Endothelial cell of umbilical vein (primary cell): ENCODE data around the gene TARP.

Experiments
- BruUV-seq: library from RNA; stranded (reverse); fragments of 400-500 nt; replicated peaks from 2 replicates; lab custom pipeline; 2021; lab: Mats Ljungman, UMichigan
- CTCF ChIA-PET: fragments of 300-600, 350-600 bp; sonication (Branson Sonifier 250); formaldehyde crosslinking; loops from one replicate; lab custom pipeline; 2021; ENCODE audit warnings: antibody characterized with exemption, inconsistent platforms; lab: Charles Lee
- POLR2A ChIA-PET: fragments of 300-600, 350-600 bp; sonication (Branson Sonifier 250); formaldehyde crosslinking; loops from one replicate; lab custom pipeline; 2021; ENCODE audit warnings: antibody characterized with exemption, inconsistent platforms; lab: Charles Lee
- DNase-seq: peaks from one replicate; pipeline ENCODE4 v3.0.0-alpha.2; 2011; ENCODE audit warnings: low read depth, low spot score
- FAIRE-seq: peaks from 2 replicates; lab custom pipeline; 2011; peaks lifted over from hg19 to GRCh38; lab: Jason Lieb, UNC
- H2AFZ ChIP-seq: 2 replicates; pipeline ENCODE4 v1.6.0; 2012; ENCODE audit warnings: low read depth, low read length, control low read depth, inconsistent platforms
- H3K27ac ChIP-seq: 2 replicates; pipeline ENCODE4 v1.5.1; 2011; ENCODE audit warnings: low read depth, mild to moderate bottlenecking, control low read depth, low read length, moderate library complexity; ENCODE audit not compliant: insufficient read depth
- H3K27me3 ChIP-seq, 2 experiments: 2 replicates each; pipeline versions ENCODE4 v1.6.0 to v1.6.1; 2011; ENCODE audit warnings: low read length in 2 of 2, mixed read lengths in 1 of 2; ENCODE audit not compliant: control insufficient read depth in 2 of 2, insufficient read depth in 2 of 2
- H3K36me3 ChIP-seq, 2 experiments: 2 replicates in 1 of 2; 3 replicates in 1 of 2; pipeline ENCODE4 v1.5.1; 2011; ENCODE audit warnings: low read length in 2 of 2, mild to moderate bottlenecking in 1 of 2, moderate library complexity in 1 of 2; ENCODE audit not compliant: control insufficient read depth in 2 of 2, insufficient read depth in 2 of 2; ENCODE audit errors: extremely low read depth in 1 of 2
- H3K4me1 ChIP-seq: 3 replicates; pipeline ENCODE4 v1.5.1; 2011; ENCODE audit warnings: mild to moderate bottlenecking, low read length; ENCODE audit not compliant: control insufficient read depth, insufficient read depth; ENCODE audit errors: extremely low read depth
- H3K4me2 ChIP-seq: 2 replicates; pipeline ENCODE4 v1.6.1; 2011; ENCODE audit warnings: low read length, control low read depth, mixed read lengths; ENCODE audit not compliant: insufficient read depth
- H3K4me3 ChIP-seq, 3 experiments: fragments of 200-600 bp in 1 of 3; sonication (generic), shearing (Covaris generic) in 1 of 3; replicated peaks in 1 of 3; 2 replicates each; pipeline ENCODE4 v1.5.1; 2011 to 2016; ENCODE audit warnings: control low read depth in 3 of 3, low read length in 3 of 3, mild to moderate bottlenecking in 2 of 3, inconsistent platforms in 1 of 3, low read depth in 1 of 3, moderate library complexity in 1 of 3; ENCODE audit not compliant: insufficient read depth in 1 of 3
- H3K79me2 ChIP-seq: 2 replicates; pipeline ENCODE4 v1.6.0; 2012; ENCODE audit warnings: low read length, inconsistent platforms; ENCODE audit not compliant: control insufficient read depth, insufficient read depth
- H3K9ac ChIP-seq: replicated peaks from 2 replicates; pipeline ENCODE3; 2011; ENCODE audit warnings: low read length, control low read depth; ENCODE audit not compliant: insufficient read depth; ENCODE audit errors: extremely low read depth
- H3K9me1 ChIP-seq: replicated peaks from 3 replicates; pipeline ENCODE4 v1.6.0; 2011; ENCODE audit warnings: mild to moderate bottlenecking, low read length; ENCODE audit not compliant: control insufficient read depth, insufficient read depth; ENCODE audit errors: extremely low read depth
- H3K9me3 ChIP-seq: replicated peaks from 2 replicates; pipeline ENCODE4 v1.5.1; 2012; ENCODE audit warnings: low read length, inconsistent platforms; ENCODE audit not compliant: control insufficient read depth, insufficient read depth
- H4K20me1 ChIP-seq: replicated peaks from 2 replicates; pipeline ENCODE3; 2011; ENCODE audit warnings: mild to moderate bottlenecking, low read length; ENCODE audit not compliant: control insufficient read depth, insufficient read depth; ENCODE audit errors: extremely low read depth
- EZH2 ChIP-seq: IDR thresholded peaks from 2 replicates; pipeline ENCODE4 v1.6.1; 2012; ENCODE audit warnings: borderline replicate concordance, low read depth, mild to moderate bottlenecking, moderate library complexity, low read length, inconsistent platforms; ENCODE audit not compliant: severe bottlenecking
- FOS ChIP-seq: IDR thresholded peaks from 2 replicates; pipeline ENCODE4 v1.6.1; 2011; ENCODE audit warnings: mild to moderate bottlenecking, low read length, moderate library complexity, borderline replicate concordance; ENCODE audit not compliant: insufficient read depth
- GATA2 ChIP-seq: IDR thresholded peaks from 2 replicates; pipeline ENCODE4 v1.7.0; 2011; ENCODE audit warnings: low read depth, mild to moderate bottlenecking, moderate library complexity, mixed read lengths, low read length; ENCODE audit not compliant: insufficient read length, insufficient read depth
- JUN ChIP-seq: IDR thresholded peaks from 2 replicates; pipeline ENCODE4 v1.6.1; 2011; ENCODE audit warnings: borderline replicate concordance, low read depth; ENCODE audit not compliant: insufficient read length, insufficient read depth
- MAX ChIP-seq: IDR thresholded peaks from 2 replicates; pipeline ENCODE4 v1.6.1; 2011; ENCODE audit not compliant: insufficient read depth, insufficient read length
- MYC ChIP-seq: IDR thresholded peaks from one replicate; pipeline ENCODE4 v1.6.1; 2011; ENCODE audit warnings: mild to moderate bottlenecking, low read depth, low read length
- POLR2A ChIP-seq: IDR thresholded peaks from 2 replicates; pipeline ENCODE4 v1.6.1; 2012; ENCODE audit warnings: low read depth, mild to moderate bottlenecking, control low read depth, low read length
- POLR2AphosphoS5 ChIP-seq: IDR thresholded peaks from 2 replicates; pipeline ENCODE4 v1.6.1; 2012; ENCODE audit warnings: low read depth, mild to moderate bottlenecking, control low read depth, low read length, moderate library complexity; ENCODE audit not compliant: insufficient read depth
- dilution Hi-C: fragments of 300-500 bp; cut with MboI; formaldehyde crosslinking; loops from one replicate; pipeline ENCODE4 v1.15.0; 2019; ENCODE audit warnings: low sequenced_read_pairs; ENCODE audit not compliant: extremely low pct_ligation_motif_present
- intact Hi-C: fragments of 100-400 bp; cut with micrococcal nuclease; formaldehyde crosslinking; loops from one replicate; pipeline ENCODE4 v1.10.0; 2022
- TF ChIP-seq, protein P1 (sequence below), 2 donors: IDR thresholded peaks; 1 replicate in 1 of 2; 2 replicates in 1 of 2; pipeline ENCODE4 v1.5.1; 2011; ENCODE audit warnings: low read length in 2 of 2, mild to moderate bottlenecking in 2 of 2, moderate library complexity in 2 of 2, control low read depth in 1 of 2, inconsistent platforms in 1 of 2, low read depth in 1 of 2; ENCODE audit not compliant: insufficient read depth in 1 of 2; ENCODE audit errors: extremely low read depth in 1 of 2

The TARP gene

DNA sequence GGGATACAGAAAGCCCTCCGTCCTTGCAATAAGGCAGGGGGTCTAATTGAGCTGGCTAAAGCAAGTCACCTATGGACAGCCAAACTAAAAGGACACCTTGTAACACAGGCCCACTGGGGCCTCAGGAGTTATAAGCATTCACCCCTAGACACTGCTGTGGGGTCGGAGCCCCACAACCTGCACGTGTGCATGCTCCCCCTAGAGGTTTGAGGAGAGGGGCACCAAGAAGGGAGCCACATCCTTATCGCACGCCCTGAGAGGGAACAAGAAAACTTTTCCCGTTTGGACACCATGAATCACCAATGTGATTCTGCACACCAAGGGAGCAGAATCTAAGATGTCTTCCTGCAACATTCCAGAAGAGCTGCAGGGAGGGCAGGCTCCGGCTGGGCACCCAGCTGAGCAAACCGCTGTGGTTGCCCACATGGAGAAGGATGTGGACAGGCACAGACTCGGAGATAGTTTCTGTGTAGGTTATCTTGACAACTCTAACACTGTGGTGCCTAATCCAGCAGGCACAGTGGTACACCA is 17.7 kb upstream of the TARP start:
- DNase-seq (no peak), FAIRE-seq (no peak)
- Histone ChIP-seq H3K79me2 (no peaks in the 10 kb centered on the region), H3K4me1 (no peaks in the 10 kb centered on the region), H3K36me3 (no peaks in the 10 kb centered on the region), H3K4me2 (no peak overlapping the region), H2AFZ (no peak overlapping the region), H3K27ac (no peak overlapping the region), H3K4me3 (no peak overlapping the region), H3K27me3 (peaks cover 2 to 5% of the 10 kb centered on the region in 2 experiments), H3K9me3 (no peaks in the 10 kb centered on the region), H4K20me1 (no peaks in the 10 kb centered on the region), H3K9ac (no peak overlapping the region), H3K9me1 (no peaks in the 10 kb centered on the region)
- intact Hi-C loops: no loop called here
- TF ChIP-seq, protein P1, sequence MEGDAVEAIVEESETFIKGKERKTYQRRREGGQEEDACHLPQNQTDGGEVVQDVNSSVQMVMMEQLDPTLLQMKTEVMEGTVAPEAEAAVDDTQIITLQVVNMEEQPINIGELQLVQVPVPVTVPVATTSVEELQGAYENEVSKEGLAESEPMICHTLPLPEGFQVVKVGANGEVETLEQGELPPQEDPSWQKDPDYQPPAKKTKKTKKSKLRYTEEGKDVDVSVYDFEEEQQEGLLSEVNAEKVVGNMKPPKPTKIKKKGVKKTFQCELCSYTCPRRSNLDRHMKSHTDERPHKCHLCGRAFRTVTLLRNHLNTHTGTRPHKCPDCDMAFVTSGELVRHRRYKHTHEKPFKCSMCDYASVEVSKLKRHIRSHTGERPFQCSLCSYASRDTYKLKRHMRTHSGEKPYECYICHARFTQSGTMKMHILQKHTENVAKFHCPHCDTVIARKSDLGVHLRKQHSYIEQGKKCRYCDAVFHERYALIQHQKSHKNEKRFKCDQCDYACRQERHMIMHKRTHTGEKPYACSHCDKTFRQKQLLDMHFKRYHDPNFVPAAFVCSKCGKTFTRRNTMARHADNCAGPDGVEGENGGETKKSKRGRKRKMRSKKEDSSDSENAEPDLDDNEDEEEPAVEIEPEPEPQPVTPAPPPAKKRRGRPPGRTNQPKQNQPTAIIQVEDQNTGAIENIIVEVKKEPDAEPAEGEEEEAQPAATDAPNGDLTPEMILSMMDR (IDR thresholded peaks at IDR 0.05; ENCODE audit: extremely low read depth in 1 of 2, insufficient read depth in 1 of 2, low read depth in 1 of 2, low read length in 2 of 2): no peak
- TF ChIP-seq EZH2 (no peak), JUN (no peak), POLR2AphosphoS5 (no peak), GATA2 (no peak), POLR2A (no peak), FOS (no peak), MYC (no peak), MAX (no peak)
- dilution Hi-C loops: no loop called here
- no TSS peak for BruUV-seq
- POLR2A ChIA-PET: no interaction called here
- CTCF ChIA-PET: no interaction called here
